GM19328 (cell line): Measurements from ENCODE around the gene MYO1C.
"Not testable (repeated sequence)": the region's sequence is repeated elsewhere in the genome, so short reads cannot be mapped to it uniquely, and the experiment has no call there.

Experiments
- ATAC-seq: cut with Tn5 transposase; IDR thresholded peaks from one replicate; pipeline ENCODE4 v1.9.1; 2021; ENCODE audit warnings: mild to moderate bottlenecking, moderate library complexity; ENCODE audit not compliant: unreplicated experiment

MYO1C gene, protein sequence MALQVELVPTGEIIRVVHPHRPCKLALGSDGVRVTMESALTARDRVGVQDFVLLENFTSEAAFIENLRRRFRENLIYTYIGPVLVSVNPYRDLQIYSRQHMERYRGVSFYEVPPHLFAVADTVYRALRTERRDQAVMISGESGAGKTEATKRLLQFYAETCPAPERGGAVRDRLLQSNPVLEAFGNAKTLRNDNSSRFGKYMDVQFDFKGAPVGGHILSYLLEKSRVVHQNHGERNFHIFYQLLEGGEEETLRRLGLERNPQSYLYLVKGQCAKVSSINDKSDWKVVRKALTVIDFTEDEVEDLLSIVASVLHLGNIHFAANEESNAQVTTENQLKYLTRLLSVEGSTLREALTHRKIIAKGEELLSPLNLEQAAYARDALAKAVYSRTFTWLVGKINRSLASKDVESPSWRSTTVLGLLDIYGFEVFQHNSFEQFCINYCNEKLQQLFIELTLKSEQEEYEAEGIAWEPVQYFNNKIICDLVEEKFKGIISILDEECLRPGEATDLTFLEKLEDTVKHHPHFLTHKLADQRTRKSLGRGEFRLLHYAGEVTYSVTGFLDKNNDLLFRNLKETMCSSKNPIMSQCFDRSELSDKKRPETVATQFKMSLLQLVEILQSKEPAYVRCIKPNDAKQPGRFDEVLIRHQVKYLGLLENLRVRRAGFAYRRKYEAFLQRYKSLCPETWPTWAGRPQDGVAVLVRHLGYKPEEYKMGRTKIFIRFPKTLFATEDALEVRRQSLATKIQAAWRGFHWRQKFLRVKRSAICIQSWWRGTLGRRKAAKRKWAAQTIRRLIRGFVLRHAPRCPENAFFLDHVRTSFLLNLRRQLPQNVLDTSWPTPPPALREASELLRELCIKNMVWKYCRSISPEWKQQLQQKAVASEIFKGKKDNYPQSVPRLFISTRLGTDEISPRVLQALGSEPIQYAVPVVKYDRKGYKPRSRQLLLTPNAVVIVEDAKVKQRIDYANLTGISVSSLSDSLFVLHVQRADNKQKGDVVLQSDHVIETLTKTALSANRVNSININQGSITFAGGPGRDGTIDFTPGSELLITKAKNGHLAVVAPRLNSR

GRCh38 chr17:1492249-1493206 lies at the start of gene MYO1C:
MYO1C (minus strand) TSS chr17:1492686; CDS start chr17:1492487, 199 bp downstream.
- no peak for ATAC-seq

DNA sequence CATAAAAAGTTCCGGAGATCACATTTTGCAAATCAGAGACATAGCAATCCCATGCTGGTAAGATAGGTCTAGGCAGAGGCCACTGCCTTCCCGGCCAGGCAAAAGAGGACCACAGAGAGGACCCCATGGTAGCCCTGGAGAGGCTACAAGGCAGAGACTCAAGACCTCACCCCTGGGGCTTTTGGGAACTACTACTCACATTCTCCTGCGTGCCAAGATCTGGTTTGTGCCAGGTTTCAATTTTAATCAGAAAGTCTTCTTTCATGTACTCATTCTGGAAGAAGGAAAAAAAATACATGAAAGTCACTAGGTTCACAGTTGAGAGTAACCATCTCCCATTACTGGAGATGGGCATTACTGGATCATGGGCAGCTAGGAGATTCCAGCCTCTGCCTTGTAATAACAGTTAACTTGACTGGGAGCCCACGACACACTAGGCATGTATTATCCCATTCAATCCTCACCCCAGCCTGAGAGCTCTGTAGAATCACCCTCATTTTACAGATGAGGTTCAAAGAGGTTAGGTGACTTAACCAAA lies 49.0 kb upstream of the MYO1C start:
- ATAC-seq, result no peak

DNA sequence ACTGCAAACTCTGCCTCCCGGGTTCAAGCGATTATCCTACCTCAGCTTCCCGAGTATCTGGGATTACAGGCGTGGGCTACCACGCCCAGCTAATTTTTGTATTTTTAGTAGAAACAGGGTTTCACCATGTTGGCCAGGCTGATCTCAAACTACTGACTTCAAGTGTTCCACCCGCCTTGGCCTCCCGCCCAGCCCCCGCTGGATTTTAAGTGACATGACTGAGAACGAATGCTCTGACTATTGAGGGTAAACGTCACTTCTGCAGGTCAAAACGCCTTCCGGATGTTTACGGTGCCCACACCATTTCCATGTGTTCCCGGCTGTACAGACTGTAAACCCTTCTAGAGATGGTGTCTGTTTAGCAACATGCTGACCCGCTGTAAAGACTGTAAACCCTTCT lies 47.3 kb upstream of the MYO1C start:
- ATAC-seq, result no peak

GRCh38 chr17:1535737-1536136 lies 43.3 kb upstream of the MYO1C start:
- ATAC-seq, result no peak

DNA sequence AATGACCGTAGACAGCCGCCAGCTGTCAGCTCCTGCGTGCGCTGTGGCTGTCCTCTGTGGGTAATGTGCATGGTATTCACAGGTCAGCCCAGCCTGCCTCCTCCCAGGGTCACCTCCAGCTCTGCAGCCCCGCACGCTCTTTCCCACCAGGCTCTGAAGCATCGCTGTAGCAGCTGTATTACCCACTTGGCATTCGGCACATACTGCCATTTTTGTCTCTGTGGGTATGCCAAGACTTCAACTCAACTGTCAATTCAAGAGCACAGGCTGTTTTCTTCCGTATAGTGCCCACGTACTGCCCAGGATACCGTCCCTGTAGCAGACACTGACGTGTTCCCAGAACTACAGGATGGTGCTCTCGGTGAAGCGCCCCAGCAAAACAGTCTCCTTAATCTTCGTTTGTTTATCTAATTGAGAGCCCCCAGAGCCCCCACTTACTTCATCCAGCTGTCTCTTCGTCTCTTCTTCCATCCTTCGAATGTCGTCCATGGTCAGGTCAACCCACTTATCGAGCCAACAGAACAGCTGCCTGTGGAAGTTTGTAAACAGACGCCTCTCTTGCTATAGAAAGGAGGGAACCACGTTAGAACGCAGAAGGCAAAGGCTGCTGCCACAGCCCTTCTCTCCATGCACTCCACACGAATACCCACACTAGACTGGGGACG lies 41.3 kb upstream of the MYO1C start:
- ATAC-seq, result no peak

- no peak for ATAC-seq
Measured at GRCh38 chr17:1532836-1533602, 40.5 kb upstream of the MYO1C start.

- ATAC-seq, result no peak
Measured at GRCh38 chr17:1529863-1530262, 37.4 kb upstream of the MYO1C start.

DNA sequence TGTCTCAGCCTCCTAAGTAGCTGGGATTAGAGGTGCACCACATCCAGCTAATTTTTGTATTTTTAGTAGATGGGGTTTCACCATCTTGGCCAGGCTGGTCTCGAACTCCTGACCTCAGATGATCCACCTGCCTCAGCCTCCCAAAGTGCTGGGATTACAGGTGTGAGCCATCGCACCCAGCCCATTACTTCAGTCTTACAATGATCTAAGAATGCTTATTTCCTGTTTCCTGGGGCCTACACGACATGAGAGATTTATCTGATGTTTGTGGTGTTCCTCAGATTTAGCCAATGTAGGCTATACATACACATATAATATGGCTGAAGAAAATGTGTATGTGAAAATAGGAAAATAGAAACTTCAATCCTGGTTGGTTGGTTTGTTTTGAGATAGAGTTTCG lies 34.4 kb upstream of the MYO1C start:
- ATAC-seq, result not testable (repeated sequence)

GRCh38 chr17:1522626-1523025 lies 30.1 kb upstream of the MYO1C start:
- ATAC-seq, result no peak

DNA sequence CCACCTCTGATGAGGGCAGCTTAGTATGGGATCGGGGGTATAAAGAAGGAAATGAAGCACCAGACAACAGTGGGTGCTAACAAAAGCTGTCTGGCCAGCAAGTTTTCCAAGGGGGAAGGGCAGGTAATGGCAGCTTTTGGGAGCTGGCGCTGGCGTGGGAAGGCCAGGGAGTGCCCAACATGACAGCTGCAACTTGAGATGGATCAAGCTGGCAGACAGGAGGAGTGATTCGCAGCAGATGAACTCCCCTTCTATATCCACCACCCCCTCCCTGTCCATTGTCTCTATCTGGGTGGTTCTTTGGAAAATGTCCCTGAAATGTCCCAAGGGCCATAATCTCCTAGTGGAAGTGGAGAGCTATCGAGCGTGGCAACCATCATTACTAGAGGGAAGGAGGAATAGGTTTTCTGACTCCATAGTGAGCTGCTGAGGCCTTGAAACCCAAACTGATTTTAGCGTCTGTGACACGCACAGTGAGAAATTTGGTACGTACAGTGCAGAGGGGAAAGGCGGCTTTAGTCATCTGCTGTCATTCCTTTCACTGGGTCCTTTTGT lies 28.7 kb upstream of the MYO1C start:
- no peak for ATAC-seq

- no peak for ATAC-seq
Measured at GRCh38 chr17:1519678-1520077, 27.2 kb upstream of the MYO1C start.

GRCh38 chr17:1518410-1518809 lies 25.9 kb upstream of the MYO1C start:
- no peak for ATAC-seq

DNA sequence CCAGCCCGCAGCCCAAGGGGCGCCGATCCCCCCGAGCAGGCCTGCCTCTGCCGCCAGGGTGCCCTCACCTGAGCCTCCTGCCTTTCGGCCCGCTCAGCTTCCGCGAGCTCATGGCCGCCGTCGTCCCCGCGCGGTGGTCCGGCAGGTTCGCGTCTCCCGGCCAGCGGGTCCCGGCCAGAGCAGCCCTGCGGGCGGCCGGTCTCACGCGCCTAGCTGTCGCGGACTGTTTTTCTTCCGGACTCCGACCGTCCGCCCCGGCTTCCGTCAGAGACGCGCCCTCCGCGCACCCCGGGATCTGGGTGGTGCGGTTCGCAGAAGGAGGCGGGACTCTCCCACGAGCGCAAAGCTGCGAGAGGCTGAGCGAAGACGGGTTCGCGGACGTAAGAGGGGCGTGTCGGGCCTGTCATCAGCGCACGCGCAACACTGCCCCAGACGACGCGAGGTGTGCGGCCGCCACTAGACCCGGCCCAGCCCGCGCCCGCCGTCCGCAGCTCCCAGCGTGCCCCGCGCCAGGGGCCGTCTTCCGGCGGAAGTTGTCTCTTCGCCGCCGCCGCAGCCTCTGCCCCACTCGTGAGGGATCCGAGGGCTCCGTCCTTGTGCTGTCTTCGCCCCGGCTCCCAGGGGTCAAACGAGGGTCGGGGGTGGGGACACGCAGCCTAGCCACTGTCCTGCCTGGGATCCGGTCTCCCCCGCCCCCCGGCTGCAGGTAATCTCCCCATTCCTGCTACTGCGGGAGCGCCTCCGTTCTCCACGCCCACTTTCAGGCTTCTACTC lies 24.1 kb upstream of the MYO1C start, which contains the start of gene INPP5K:
Gene INPP5K (minus strand): TSS at position 225 of the 774 bp plus-strand sequence. CDS start 113 bp downstream, at position 112.
- ATAC-seq, result peak; percentile 90

GRCh38 chr17:1515640-1516387 lies 23.3 kb upstream of the MYO1C start:
- ATAC-seq, result peak; percentile 15

GRCh38 chr17:1512351-1512750 lies 19.9 kb upstream of the MYO1C start:
- ATAC-seq, result no peak

- ATAC-seq, result no peak
Measured at GRCh38 chr17:1511756-1512321, 19.4 kb upstream of the MYO1C start.

GRCh38 chr17:1511290-1511689 lies 18.8 kb upstream of the MYO1C start:
- no peak for ATAC-seq
